GM18499 (cell line): ENCODE data around the gene SELENOM.
"Not testable (repeated sequence)": the region's sequence is repeated elsewhere in the genome, so short reads cannot be mapped to it uniquely, and the experiment has no call there.

Experiments
- ATAC-seq: cut with Tn5 transposase; IDR thresholded peaks from one replicate; pipeline ENCODE4 v1.9.1; 2021; ENCODE audit warnings: moderate number of reproducible peaks; ENCODE audit not compliant: insufficient read depth, unreplicated experiment

SELENOM gene

GRCh38 chr22:31106731-31107177 is 614 bp downstream of the SELENOM start:
- no peak for ATAC-seq

GRCh38 chr22:31106001-31106571 is 1.3 kb downstream of the SELENOM start:
- no peak for ATAC-seq

GRCh38 chr22:31105282-31105929 is 2.0 kb downstream of the SELENOM start:
- no peak for ATAC-seq

- no peak for ATAC-seq
These were observed 2.5 kb downstream of the SELENOM start for GRCh38 chr22:31104869-31105268.

GRCh38 chr22:31103899-31104694 is 3.3 kb downstream of the SELENOM start:
- ATAC-seq = no peak

- ATAC-seq = no peak
These were observed 4.3 kb downstream of the SELENOM start for GRCh38 chr22:31103111-31103510.

- ATAC-seq = no peak
These were observed 4.8 kb downstream of the SELENOM start for GRCh38 chr22:31102441-31103081.

GRCh38 chr22:31100762-31101525 is 6.4 kb downstream of the SELENOM start:
- ATAC-seq = no peak

- ATAC-seq = no peak
These were observed 7.3 kb downstream of the SELENOM start for GRCh38 chr22:31099841-31100761.

GRCh38 chr22:31099386-31099785 is 8.0 kb downstream of the SELENOM start:
- ATAC-seq = no peak

GRCh38 chr22:31098632-31099110 is 8.7 kb downstream of the SELENOM start:
- no peak for ATAC-seq

- no peak for ATAC-seq
These were observed 9.3 kb downstream of the SELENOM start for GRCh38 chr22:31097941-31098631.

- not testable (repeated sequence) for ATAC-seq
These were observed 9.8 kb downstream of the SELENOM start for GRCh38 chr22:31097539-31097938.

GRCh38 chr22:31096657-31097279 is 10.6 kb downstream of the SELENOM start:
- no peak for ATAC-seq

- ATAC-seq = no peak
These were observed 11.6 kb downstream of the SELENOM start for GRCh38 chr22:31095637-31096249.

- no peak for ATAC-seq
These were observed 12.6 kb downstream of the SELENOM start for GRCh38 chr22:31094741-31095140.

GRCh38 chr22:31094021-31094551 is 13.3 kb downstream of the SELENOM start:
- no peak for ATAC-seq
